H1 (cell line): ENCODE data around the gene RABEP2. TPM values are rescaled to one million over a fixed set of nuclear protein-coding genes. Genes with fewer than 3 reads are reported as not detected.

Source experiments
- CTCF ChIA-PET: fragments of 300-600 bp; sonication (Branson Sonifier 250); formaldehyde crosslinking; loops from one replicate; lab custom pipeline; 2021; ENCODE audit not compliant: partially characterized antibody; lab: Charles Lee
- POLR2A ChIA-PET: fragments of 300-600 bp; sonication (Branson Sonifier 250); formaldehyde crosslinking; loops from one replicate; lab custom pipeline; 2021; ENCODE audit warnings: inconsistent platforms; ENCODE audit not compliant: partially characterized antibody; lab: Charles Lee
- DNase-seq, 2 experiments: peaks; one replicate each; pipeline versions ENCODE4 v3.0.0 to v3.0.0-alpha.2; 2010 to 2022; ENCODE audit warnings: low spot score in 2 of 2, low read depth in 1 of 2, mixed read lengths in 1 of 2
- FAIRE-seq: peaks from 2 replicates; lab custom pipeline; 2011; peaks lifted over from hg19 to GRCh38; lab: Jason Lieb, UNC
- H2AFZ ChIP-seq: 2 replicates; pipeline ENCODE4 v1.8.1; 2012; ENCODE audit warnings: low read length, inconsistent platforms
- H2AK5ac ChIP-seq: 2 replicates; pipeline ENCODE4 v1.6.1; 2013; ENCODE audit warnings: low read depth, low read length
- H2BK120ac ChIP-seq: replicated peaks from 2 replicates; pipeline ENCODE3; 2013; ENCODE audit warnings: low read depth, low read length, inconsistent platforms
- H2BK12ac ChIP-seq: 2 replicates; pipeline ENCODE4 v1.6.1; 2013; ENCODE audit warnings: low read depth, low read length
- H2BK15ac ChIP-seq: 2 replicates; pipeline ENCODE4 v1.6.1; 2013; ENCODE audit warnings: low read length
- H2BK20ac ChIP-seq: 2 replicates; pipeline ENCODE4 v1.6.1; 2013; ENCODE audit warnings: low read length
- H2BK5ac ChIP-seq: 2 replicates; pipeline ENCODE4 v1.6.1; 2013; ENCODE audit warnings: low read depth, low read length
- H3K14ac ChIP-seq: 2 replicates; pipeline ENCODE4 v1.6.1; 2013; ENCODE audit warnings: inconsistent platforms; ENCODE audit not compliant: insufficient read length
- H3K18ac ChIP-seq: 2 replicates; pipeline ENCODE4 v1.6.1; 2013; ENCODE audit warnings: low read length; ENCODE audit errors: extremely low read depth
- H3K23ac ChIP-seq: 2 replicates; pipeline ENCODE4 v1.6.1; 2013; ENCODE audit warnings: inconsistent platforms; ENCODE audit not compliant: insufficient read length
- H3K23me2 ChIP-seq: 2 replicates; pipeline ENCODE4 v1.6.1; 2013; ENCODE audit warnings: low read depth, low read length
- H3K27ac ChIP-seq: 2 replicates; pipeline ENCODE4 v1.6.1; 2011; ENCODE audit warnings: low read depth, low read length, inconsistent platforms
- H3K27me3 ChIP-seq, 4 experiments: replicated peaks in 1 of 4; 1 replicate in 1 of 4; 2 replicates in 3 of 4; pipeline versions ENCODE4 v1.6.1 to v1.8.1; 2011 to 2013; ENCODE audit warnings: low read length in 3 of 4, mild to moderate bottlenecking in 3 of 4, inconsistent platforms in 2 of 4, mixed read lengths in 2 of 4, moderate library complexity in 1 of 4; ENCODE audit not compliant: control insufficient read depth in 3 of 4, insufficient read depth in 3 of 4; ENCODE audit errors: extremely low read depth in 1 of 4
- H3K36me3 ChIP-seq, 4 experiments: 2 replicates each; pipeline versions ENCODE4 v1.6.1 to v1.8.1; 2011 to 2013; ENCODE audit warnings: mild to moderate bottlenecking in 4 of 4, low read length in 3 of 4, moderate library complexity in 2 of 4, control low read depth in 1 of 4, inconsistent platforms in 1 of 4; ENCODE audit not compliant: insufficient read depth in 4 of 4, control insufficient read depth in 2 of 4
- H3K4ac ChIP-seq: replicated peaks from 2 replicates; pipeline ENCODE3; 2013; ENCODE audit warnings: low read length, low read depth, mixed read lengths, inconsistent platforms; ENCODE audit not compliant: insufficient read length
- H3K4me1 ChIP-seq, 4 experiments: replicated peaks in 1 of 4; 1 replicate in 1 of 4; 2 replicates in 3 of 4; pipeline versions ENCODE4 v1.6.1 to v1.8.1; 2011 to 2013; ENCODE audit warnings: low read length in 3 of 4, inconsistent platforms in 2 of 4, mixed read lengths in 1 of 4; ENCODE audit not compliant: insufficient read depth in 4 of 4, control insufficient read depth in 3 of 4
- H3K4me2 ChIP-seq, 2 experiments: 2 replicates each; pipeline versions ENCODE4 v1.6.1 to v1.8.1; 2011 to 2013; ENCODE audit warnings: low read depth in 2 of 2, low read length in 2 of 2, control low read depth in 1 of 2, inconsistent platforms in 1 of 2, mild to moderate bottlenecking in 1 of 2; ENCODE audit not compliant: insufficient read depth in 1 of 2
- H3K4me3 ChIP-seq, 4 experiments: fragments of 200-600, 300-600 bp in 1 of 4; sonication (generic), shearing (Covaris generic), sonication (Bioruptor Twin) in 1 of 4; 2 replicates each; pipeline versions ENCODE4 v1.5.1 to v1.8.1; 2011 to 2016; ENCODE audit warnings: low read length in 4 of 4, low read depth in 3 of 4, control low read depth in 2 of 4, inconsistent platforms in 2 of 4, mild to moderate bottlenecking in 2 of 4, mixed read lengths in 1 of 4, moderate library complexity in 1 of 4; ENCODE audit not compliant: insufficient read depth in 2 of 4; ENCODE audit errors: extremely low read depth in 1 of 4
- H3K56ac ChIP-seq: replicated peaks from 2 replicates; pipeline ENCODE3; 2013; ENCODE audit warnings: low read depth, mild to moderate bottlenecking, mixed read lengths, low read length, inconsistent platforms; ENCODE audit not compliant: insufficient read length
- H3K79me1 ChIP-seq: 2 replicates; pipeline ENCODE4 v1.6.1; 2013; ENCODE audit warnings: low read depth, low read length, control low read depth
- H3K79me2 ChIP-seq, 2 experiments: 2 replicates each; pipeline versions ENCODE4 v1.6.1 to v1.8.1; 2012 to 2013; ENCODE audit warnings: low read length in 2 of 2, mild to moderate bottlenecking in 2 of 2, inconsistent platforms in 1 of 2; ENCODE audit not compliant: insufficient read depth in 2 of 2, control insufficient read depth in 1 of 2
- H3K9ac ChIP-seq, 4 experiments: replicated peaks in 1 of 4; 1 replicate in 1 of 4; 2 replicates in 3 of 4; pipeline versions ENCODE4 v1.6.1 to v1.8.1; 2011 to 2013; ENCODE audit warnings: low read depth in 3 of 4, low read length in 3 of 4, control low read depth in 2 of 4, mild to moderate bottlenecking in 2 of 4, moderate library complexity in 2 of 4, inconsistent platforms in 1 of 4; ENCODE audit errors: extremely low read depth in 1 of 4
- H3K9me3 ChIP-seq, 2 experiments: 2 replicates each; pipeline versions ENCODE4 v1.6.1 to v1.8.1; 2012 to 2013; ENCODE audit warnings: mild to moderate bottlenecking in 2 of 2, moderate library complexity in 2 of 2, control low read depth in 1 of 2, inconsistent platforms in 1 of 2, low read depth in 1 of 2, low read length in 1 of 2, mixed read lengths in 1 of 2; ENCODE audit not compliant: insufficient read depth in 2 of 2
- H4K20me1 ChIP-seq, 2 experiments: replicated peaks in 1 of 2; 2 replicates each; pipeline versions ENCODE3 to v1.8.1; 2011 to 2013; ENCODE audit warnings: inconsistent platforms in 2 of 2, low read length in 2 of 2, mild to moderate bottlenecking in 1 of 2; ENCODE audit not compliant: insufficient read depth in 2 of 2, control insufficient read depth in 1 of 2
- H4K5ac ChIP-seq: 2 replicates; pipeline ENCODE4 v1.6.1; 2013; ENCODE audit warnings: low read length, low read depth, mixed read lengths, inconsistent platforms; ENCODE audit not compliant: insufficient read length
- H4K8ac ChIP-seq: 2 replicates; pipeline ENCODE4 v1.8.0; 2013; ENCODE audit warnings: mild to moderate bottlenecking, moderate library complexity, low read length, inconsistent platforms; ENCODE audit not compliant: insufficient read depth; ENCODE audit errors: extremely low read depth
- H4K91ac ChIP-seq: replicated peaks from 2 replicates; pipeline ENCODE3; 2013; ENCODE audit warnings: low read length, mixed read lengths, inconsistent platforms; ENCODE audit not compliant: insufficient read length
- ATF2 ChIP-seq: IDR thresholded peaks from 2 replicates; pipeline ENCODE4 v1.6.1; 2012; ENCODE audit warnings: low read length, inconsistent platforms
- ATF3 ChIP-seq: IDR thresholded peaks from 2 replicates; pipeline ENCODE4 v1.6.1; 2011; ENCODE audit warnings: low read depth, mild to moderate bottlenecking, low read length; ENCODE audit not compliant: insufficient read depth
- BCL11A ChIP-seq, 2 experiments: IDR thresholded peaks; one replicate each; pipeline ENCODE4 v1.6.1; 2011; ENCODE audit warnings: low read depth in 2 of 2, low read length in 2 of 2, mild to moderate bottlenecking in 2 of 2
- RXRA ChIP-seq: IDR thresholded peaks from 2 replicates; pipeline ENCODE4 v1.6.1; 2011; ENCODE audit warnings: low read depth, mild to moderate bottlenecking, low read length, moderate library complexity; ENCODE audit not compliant: insufficient read depth
- SP1 ChIP-seq: IDR thresholded peaks from 2 replicates; pipeline ENCODE4 v1.6.1; 2011; ENCODE audit warnings: low read depth, low read length
- WGBS, 2 experiments: shearing (Covaris generic) in 1 of 2; methylation state at CpG; one replicate each; pipeline versions ENCODE4 v1.1.6 to v1.1.7; 2013 to 2015; ENCODE audit warnings: low lambda C conversion rate in 2 of 2, mixed read lengths in 2 of 2, inconsistent platforms in 1 of 2, low coverage in 1 of 2, missing lambda C conversion rate in 1 of 2; ENCODE audit not compliant: insufficient replicate concordance in 2 of 2, insufficient coverage in 1 of 2, insufficient read length in 1 of 2; ENCODE audit errors: extremely low coverage in 1 of 2, missing lambda C conversion rate in 1 of 2; 5-methylcytosine and 5-hydroxymethylcytosine counted together
- polyA plus RNA-seq, 7 experiments: library from polyadenylated mRNA; depleted of rRNA in 3 of 7; stranded (reverse) in 5 of 7; unstranded in 2 of 7; fragments of >200 nt in 5 of 7; fragments of 200-250 nt in 2 of 7; gene quantifications; 1 replicate in 5 of 7; 2 replicates in 1 of 7; 4 replicates in 1 of 7; pipeline versions ENCODE4 v1.2.1 to v1.2.3, GENCODE V29; 2011 to 2013; ENCODE audit warnings: missing spikeins in 2 of 7, mixed read lengths in 2 of 7
- total RNA-seq: library from RNA; stranded (reverse); fragmentation: NEBNext Ultra II Directional; extraction: Animal tissue kit (Norgen Biotek cat#: 25700); gene quantifications from 2 replicates; pipeline ENCODE4 v1.2.1, GENCODE V29; 2021

RABEP2 gene
- total and polyA plus RNA-seq, 2 of the 8 experiments (the other 6 are each of a cell fraction or from before 2014, with no cell fraction given), result 10.4 to 14.9 TPM

DNA sequence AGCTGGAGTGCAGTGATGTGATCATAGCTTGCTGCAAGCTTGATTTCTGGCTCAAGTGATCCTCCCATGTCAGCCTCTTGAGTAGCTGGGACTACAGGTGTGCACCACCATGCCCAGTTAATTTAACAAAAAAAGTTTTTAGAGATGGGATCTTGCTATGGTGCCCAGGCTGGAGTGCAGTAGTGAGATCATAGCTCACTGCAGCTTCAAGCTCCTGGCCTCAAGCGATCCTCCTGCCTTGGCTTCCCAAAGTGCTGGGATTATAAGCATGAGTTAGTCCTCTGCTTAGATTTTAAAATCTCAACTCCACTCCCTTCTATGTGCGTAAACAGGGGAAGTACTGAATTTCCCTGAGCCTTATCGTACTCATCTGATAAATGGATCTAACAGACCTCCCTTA lies 6.3 kb downstream of the RABEP2 start:
- ChIA-PET CTCF (interaction anchor here (0.6 to 1.9 kb wide), 5 partner anchors 19 to 62 kb away, joined by 3 to 6 read pairs (median 4); no protein-coding TSS in a partner anchor), POLR2A (no interaction called here)
- Histone ChIP-seq H3K4me3 (no peak overlapping the region), H3K56ac (no peak overlapping the region), H3K4me2 (no peak overlapping the region), H3K23me2 (no peaks in the 10 kb centered on the region; the same call in 1 of the 2 replicates), H3K9ac (no peak overlapping the region), H2BK15ac (no peak overlapping the region), H4K8ac (no peak overlapping the region), H3K36me3 (peaks cover 0 to 9% (median 5%) of the 10 kb centered on the region in 4 experiments; a peak in 4 of 8 replicates), H2BK120ac (no peak overlapping the region), H4K5ac (no peak overlapping the region), H4K91ac (no peak overlapping the region), H3K27ac (no peak overlapping the region), H3K4ac (no peak overlapping the region), H3K9me3 (no peaks in the 10 kb centered on the region), H3K18ac (no peak overlapping the region), H3K79me1 (no peaks in the 10 kb centered on the region), H3K79me2 (no peaks in the 10 kb centered on the region), H3K27me3 (no peaks in the 10 kb centered on the region), H2BK12ac (no peak overlapping the region), H2AK5ac (no peak overlapping the region), H3K4me1 (peaks cover 0 to 2% (median 0%) of the 10 kb centered on the region in 4 experiments; a peak in 2 of 7 replicates), H3K23ac (no peak overlapping the region), H2BK5ac (no peak overlapping the region), H2AFZ (no peak overlapping the region), H2BK20ac (no peak overlapping the region), H4K20me1 (no peaks in the 10 kb centered on the region), H3K14ac (no peak overlapping the region)
- FAIRE-seq, result no peak
- 85% methylated on average over 3 of the region's 3 CpGs; no CpG with 5 or more reads in 1 of the 2 experiments for WGBS, 2 experiments
- no peak for DNase-seq
- TF ChIP-seq SP1 (no peak), ATF2 (no peak), ATF3 (no peak), BCL11A (IDR thresholded peaks at IDR 0.05; ENCODE audit: low read depth in 2 of 2, low read length in 2 of 2) (no peak), RXRA (no peak)
